Stimulated activated CD8-positive, alpha-beta memory T cell treated with anti-CD3 and anti-CD28 coated beads, Interleukin-15, amount 100 ng/mL, for 24 hours (primary cell): Measurements from ENCODE around the gene HBB.

Source experiments
- DNase-seq: peaks from one replicate; pipeline ENCODE4 v3.0.0-alpha.2; 2020; ENCODE audit warnings: low read depth

The HBB gene

DNA sequence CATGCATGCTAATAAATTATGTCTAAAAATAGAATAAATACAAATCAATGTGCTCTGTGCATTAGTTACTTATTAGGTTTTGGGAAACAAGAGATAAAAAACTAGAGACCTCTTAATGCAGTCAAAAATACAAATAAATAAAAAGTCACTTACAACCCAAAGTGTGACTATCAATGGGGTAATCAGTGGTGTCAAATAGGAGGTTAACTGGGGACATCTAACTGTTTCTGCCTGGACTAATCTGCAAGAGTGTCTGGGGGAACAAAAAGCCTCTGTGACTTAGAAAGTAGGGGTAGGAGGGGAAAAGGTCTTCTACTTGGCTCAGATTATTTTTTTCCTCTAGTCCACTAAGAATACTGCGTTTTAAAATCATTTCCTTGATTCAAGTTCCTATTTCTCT, 810 bp upstream of the HBB start:
- DNase-seq: no peak

DNA sequence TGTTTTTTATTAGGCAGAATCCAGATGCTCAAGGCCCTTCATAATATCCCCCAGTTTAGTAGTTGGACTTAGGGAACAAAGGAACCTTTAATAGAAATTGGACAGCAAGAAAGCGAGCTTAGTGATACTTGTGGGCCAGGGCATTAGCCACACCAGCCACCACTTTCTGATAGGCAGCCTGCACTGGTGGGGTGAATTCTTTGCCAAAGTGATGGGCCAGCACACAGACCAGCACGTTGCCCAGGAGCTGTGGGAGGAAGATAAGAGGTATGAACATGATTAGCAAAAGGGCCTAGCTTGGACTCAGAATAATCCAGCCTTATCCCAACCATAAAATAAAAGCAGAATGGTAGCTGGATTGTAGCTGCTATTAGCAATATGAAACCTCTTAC, 1.4 kb downstream of the HBB start:
- no peak for DNase-seq

DNA sequence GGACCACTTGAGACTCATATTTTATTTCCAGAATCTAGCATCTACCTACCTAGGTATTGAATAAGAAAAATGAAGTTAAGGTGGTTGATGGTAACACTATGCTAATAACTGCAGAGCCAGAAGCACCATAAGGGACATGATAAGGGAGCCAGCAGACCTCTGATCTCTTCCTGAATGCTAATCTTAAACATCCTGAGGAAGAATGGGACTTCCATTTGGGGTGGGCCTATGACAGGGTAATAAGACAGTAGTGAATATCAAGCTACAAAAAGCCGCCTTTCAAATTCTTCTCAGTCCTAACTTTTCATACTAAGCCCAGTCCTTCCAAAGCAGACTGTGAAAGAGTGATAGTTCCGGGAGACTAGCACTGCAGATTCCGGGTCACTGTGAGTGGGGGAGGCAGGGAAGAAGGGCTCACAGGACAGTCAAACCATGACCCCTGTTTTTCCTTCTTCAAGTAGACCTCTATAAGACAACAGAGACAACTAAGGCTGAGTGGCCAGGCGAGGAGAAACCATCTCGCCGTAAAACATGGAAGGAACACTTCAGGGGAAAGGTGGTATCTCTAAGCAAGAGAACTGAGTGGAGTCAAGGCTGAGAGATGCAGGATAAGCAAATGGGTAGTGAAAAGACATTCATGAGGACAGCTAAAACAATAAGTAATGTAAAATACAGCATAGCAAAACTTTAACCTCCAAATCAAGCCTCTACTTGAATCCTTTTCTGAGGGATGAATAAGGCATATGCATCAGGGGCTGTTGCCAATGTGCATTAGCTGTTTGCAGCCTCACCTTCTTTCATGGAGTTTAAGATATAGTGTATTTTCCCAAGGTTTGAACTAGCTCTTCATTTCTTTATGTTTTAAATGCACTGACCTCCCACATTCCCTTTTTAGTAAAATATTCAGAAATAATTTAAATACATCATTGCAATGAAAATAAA, 2.1 kb downstream of the HBB start:
- DNase-seq: no peak

GRCh38 chr11:5223686-5224085, 3.2 kb downstream of the HBB start:
- DNase-seq: no peak

DNA sequence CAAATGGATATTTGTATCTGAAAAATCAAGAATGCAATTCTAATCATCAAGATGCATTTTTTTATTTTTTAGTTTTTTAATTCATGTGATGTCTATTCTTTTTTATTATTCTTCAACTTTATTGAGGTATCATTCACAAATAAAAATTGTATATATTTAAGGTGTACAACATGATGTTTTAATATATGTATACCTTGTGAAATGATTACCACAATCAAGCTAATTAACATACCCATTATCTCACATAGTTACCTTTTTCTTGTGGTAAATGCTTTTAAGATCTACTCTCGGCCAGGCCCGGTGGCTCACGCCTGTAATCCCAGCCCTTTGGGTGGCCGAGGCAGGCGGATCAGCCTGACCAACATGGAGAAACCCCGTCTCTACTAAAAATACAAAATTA, 3.7 kb downstream of the HBB start:
- DNase-seq: no peak

GRCh38 chr11:5210376-5210885, 16.4 kb downstream of the HBB start:
- no peak for DNase-seq

GRCh38 chr11:5204787-5205186, 22.1 kb downstream of the HBB start:
- DNase-seq: no peak

- no peak for DNase-seq
These were observed 23.5 kb downstream of the HBB start for GRCh38 chr11:5203366-5203765.

DNA sequence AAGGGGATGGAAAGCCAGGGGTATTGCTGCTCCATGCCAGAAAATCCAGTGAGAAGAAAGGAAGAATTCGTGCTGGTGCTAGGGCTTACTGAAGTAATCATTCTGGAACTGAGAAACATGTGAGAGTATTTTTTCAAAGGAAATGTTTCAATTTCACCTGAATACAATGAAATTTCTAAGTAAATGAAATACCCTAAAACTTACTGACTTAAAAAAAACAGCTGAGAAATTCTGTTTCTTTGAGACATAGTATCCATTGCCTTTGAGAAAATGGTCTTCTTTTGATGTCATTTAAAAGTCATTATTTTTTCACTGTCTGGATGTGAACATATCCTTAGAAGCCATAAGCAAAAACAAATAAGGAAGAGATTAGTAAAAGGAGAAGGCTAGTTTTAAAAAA, 26.3 kb downstream of the HBB start, which contains the start of gene OR51V1:
Gene OR51V1 (minus strand): TSS at position 101 of the 400 bp plus-strand sequence. CDS start 0 bp downstream, at position 101.
- no peak for DNase-seq

DNA sequence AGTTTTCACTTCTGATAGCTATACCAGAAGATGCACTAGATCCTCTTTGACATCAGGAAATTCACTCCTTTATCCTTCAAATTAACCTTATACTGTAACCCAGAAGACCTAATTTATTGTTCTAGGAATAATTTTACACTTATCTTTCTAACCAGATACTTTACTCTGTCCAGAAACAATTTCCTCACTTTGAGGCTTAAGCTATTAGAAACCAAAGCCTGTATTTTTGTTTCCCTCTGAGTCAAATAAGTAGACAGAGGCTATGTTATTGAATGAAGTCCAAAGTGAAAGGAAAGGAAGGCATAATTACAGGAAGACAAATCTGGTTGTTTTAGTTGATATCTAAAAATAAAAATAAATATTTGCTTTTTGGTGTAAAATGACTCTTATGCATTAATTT, 28.6 kb downstream of the HBB start:
- no peak for DNase-seq

- DNase-seq: no peak
These were observed 29.3 kb downstream of the HBB start for GRCh38 chr11:5197536-5197935.

GRCh38 chr11:5196731-5197130, 30.1 kb downstream of the HBB start:
- no peak for DNase-seq

GRCh38 chr11:5196067-5196466, 30.8 kb downstream of the HBB start:
- DNase-seq: no peak

DNA sequence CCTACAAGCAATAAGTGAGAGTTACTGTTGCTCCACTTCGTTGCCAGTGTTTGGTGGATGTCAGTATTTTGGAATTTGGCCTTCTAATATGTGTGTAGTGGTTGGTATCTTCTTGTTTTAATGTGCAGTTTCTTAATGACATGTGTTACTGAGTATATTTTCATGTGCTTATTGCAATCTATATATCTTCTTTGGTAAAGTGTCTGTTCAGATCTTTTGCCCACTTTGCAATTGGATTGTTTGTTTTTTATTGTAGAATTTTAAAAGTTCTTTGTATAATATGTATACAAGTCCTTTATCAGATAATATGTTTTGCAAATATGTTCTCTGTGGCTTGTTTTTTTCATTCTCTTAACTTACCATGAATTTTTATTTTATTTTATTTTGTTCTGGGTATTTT, 34.1 kb downstream of the HBB start:
- DNase-seq: no peak

DNA sequence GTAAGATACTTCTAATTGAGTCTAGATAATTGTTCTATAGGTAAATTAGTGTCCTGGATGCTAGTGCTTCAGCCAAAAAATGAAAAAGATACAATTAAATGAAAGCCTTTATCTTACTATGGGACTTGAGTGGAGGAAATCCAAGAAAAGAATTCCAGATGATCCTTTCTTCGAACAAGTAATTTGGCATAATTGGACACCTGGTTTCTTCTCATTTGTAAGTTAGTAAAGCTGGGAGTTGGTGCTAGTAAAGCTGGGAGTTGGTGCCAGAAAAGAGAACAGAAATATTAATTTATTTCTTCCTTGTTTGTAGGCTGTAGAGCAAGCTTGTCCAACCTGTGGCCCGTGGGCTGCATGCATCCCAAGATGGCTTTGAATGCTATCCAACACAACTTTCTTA, 38.7 kb downstream of the HBB start:
- no peak for DNase-seq

DNA sequence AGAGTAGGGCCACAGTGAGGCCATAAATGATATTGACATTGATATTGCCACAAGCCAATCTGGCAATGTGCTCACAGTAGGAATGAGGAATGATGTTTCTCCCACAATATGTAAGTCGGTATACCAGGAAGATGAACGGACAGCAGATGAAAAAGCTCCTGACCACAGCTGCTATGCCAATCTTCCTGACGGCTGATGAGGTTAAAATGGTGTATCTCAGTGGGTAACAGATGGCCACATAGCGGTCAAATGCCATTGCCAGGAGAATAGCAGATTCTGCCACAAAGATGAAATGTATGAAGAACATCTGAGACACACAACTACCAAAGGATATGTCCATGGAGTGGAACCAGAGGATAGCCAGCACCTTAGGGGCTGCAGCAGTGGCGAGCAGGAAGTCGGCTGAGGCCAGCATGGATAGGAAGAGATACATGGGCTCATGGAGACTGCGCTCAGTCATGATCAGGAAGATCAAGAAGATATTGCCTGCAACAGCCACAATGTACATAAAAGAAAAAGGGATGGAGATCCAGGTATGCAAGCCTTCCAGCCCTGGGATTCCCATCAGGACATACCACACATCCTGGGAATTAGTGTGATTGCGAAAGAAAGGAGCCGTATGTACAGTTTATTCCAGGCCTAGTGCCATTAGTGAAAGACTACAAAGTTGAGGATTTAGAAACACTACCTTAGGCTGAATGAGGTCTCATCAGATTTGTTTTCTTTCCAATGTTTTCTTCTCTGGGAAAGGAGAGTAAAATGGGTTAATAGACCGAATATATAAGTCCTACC, 48.6 kb downstream of the HBB start:
- no peak for DNase-seq
